ENCODE data around the gene RAB15.

The RAB15 gene

GRCh38 chr14:65010211-65010931, 38.2 kb upstream of the RAB15 start:
- no peak for TF ChIP-seq EZH2phosphoT487 (conservative IDR thresholded peaks at IDR 0.05; ENCODE audit: low read length)
- TF ChIP-seq CTCF (IDR thresholded peaks at IDR 0.05; ENCODE audit: insufficient read depth, low read length, poor library complexity, severe bottlenecking), result no peak
- Histone ChIP-seq H3K27me3 (ENCODE audit: low read length) (no peaks in the 10 kb centered on the region), H3F3A (ENCODE audit: insufficient read depth) (no peaks in the 10 kb centered on the region), H3K9me2 (replicated peaks; ENCODE audit: insufficient read depth, low read length) (no peaks in the 10 kb centered on the region), H4K20me1 (ENCODE audit: low read depth, low read length) (no peaks in the 10 kb centered on the region), H3K36me3 (ENCODE audit: low read length) (no peaks in the 10 kb centered on the region), H3K79me2 (ENCODE audit: insufficient read depth, low read length) (no peaks in the 10 kb centered on the region), H2AFZ (ENCODE audit: low read depth, low read length, severe bottlenecking) (no peak overlapping the region), H3K9ac (ENCODE audit: low read length) (no peak overlapping the region), H3K4me3 (ENCODE audit: insufficient read depth, low read length, poor library complexity, severe bottlenecking) (no peak overlapping the region), H3K4me2 (ENCODE audit: low read depth, low read length, poor library complexity, severe bottlenecking) (no peak overlapping the region), H3K27ac (ENCODE audit: low read depth, low read length) (no peak overlapping the region), H3K9me3 (ENCODE audit: insufficient read depth, low read length) (no peaks in the 10 kb centered on the region)

- no peaks in the 10 kb centered on the region for H3K79me2 ChIP-seq (ENCODE audit: insufficient read depth, low read length)
- H3K27ac ChIP-seq (ENCODE audit: low read depth, low read length), result no peak overlapping the region
- no peak overlapping the region for H2AFZ ChIP-seq (ENCODE audit: low read depth, low read length, severe bottlenecking)
- H3K9ac ChIP-seq (ENCODE audit: low read length), result no peak overlapping the region
- TF ChIP-seq CTCF (IDR thresholded peaks at IDR 0.05; ENCODE audit: insufficient read depth, low read length, poor library complexity, severe bottlenecking) (no peak), EZH2phosphoT487 (conservative IDR thresholded peaks at IDR 0.05; ENCODE audit: low read length) (no peak)
- no peaks in the 10 kb centered on the region for H3K27me3 ChIP-seq (ENCODE audit: low read length)
- no peak overlapping the region for H3K4me3 ChIP-seq (ENCODE audit: insufficient read depth, low read length, poor library complexity, severe bottlenecking)
- H3K36me3 ChIP-seq (ENCODE audit: low read length), result no peaks in the 10 kb centered on the region
- no peaks in the 10 kb centered on the region for H4K20me1 ChIP-seq (ENCODE audit: low read depth, low read length)
- no peaks in the 10 kb centered on the region for H3F3A ChIP-seq (ENCODE audit: insufficient read depth)
- H3K9me3 ChIP-seq (ENCODE audit: insufficient read depth, low read length), result no peaks in the 10 kb centered on the region
- H3K9me2 ChIP-seq (replicated peaks; ENCODE audit: insufficient read depth, low read length), result no peaks in the 10 kb centered on the region
- H3K4me2 ChIP-seq (ENCODE audit: low read depth, low read length, poor library complexity, severe bottlenecking), result no peak overlapping the region
Measured at GRCh38 chr14:65007202-65007601, 35.1 kb upstream of the RAB15 start.

- no peaks in the 10 kb centered on the region for H3K9me3 ChIP-seq (ENCODE audit: insufficient read depth, low read length)
- no peaks in the 10 kb centered on the region for H4K20me1 ChIP-seq (ENCODE audit: low read depth, low read length)
- no peaks in the 10 kb centered on the region for H3K27me3 ChIP-seq (ENCODE audit: low read length)
- H3F3A ChIP-seq (ENCODE audit: insufficient read depth), result no peaks in the 10 kb centered on the region
- H3K9me2 ChIP-seq (replicated peaks; ENCODE audit: insufficient read depth, low read length), result no peaks in the 10 kb centered on the region
- H3K4me2 ChIP-seq (ENCODE audit: low read depth, low read length, poor library complexity, severe bottlenecking), result no peak overlapping the region
- H3K27ac ChIP-seq (ENCODE audit: low read depth, low read length), result no peak overlapping the region
- H3K36me3 ChIP-seq (ENCODE audit: low read length), result no peaks in the 10 kb centered on the region
- TF ChIP-seq CTCF (IDR thresholded peaks at IDR 0.05; ENCODE audit: insufficient read depth, low read length, poor library complexity, severe bottlenecking), result no peak
- no peak for TF ChIP-seq EZH2phosphoT487 (conservative IDR thresholded peaks at IDR 0.05; ENCODE audit: low read length)
- H3K4me3 ChIP-seq (ENCODE audit: insufficient read depth, low read length, poor library complexity, severe bottlenecking), result no peak overlapping the region
- no peak overlapping the region for H3K9ac ChIP-seq (ENCODE audit: low read length)
- H2AFZ ChIP-seq (ENCODE audit: low read depth, low read length, severe bottlenecking), result no peak overlapping the region
- no peaks in the 10 kb centered on the region for H3K79me2 ChIP-seq (ENCODE audit: insufficient read depth, low read length)
Measured at GRCh38 chr14:65006261-65006721, 34.2 kb upstream of the RAB15 start.

Data from SU-DHL-6 (cell line).